ENCODE results near the gene MED29. TPM values are rescaled to one million over a fixed set of nuclear protein-coding genes. Genes with fewer than 3 reads are reported as not detected.
A peak's percentile ranks its signal among the peaks of the same experiment; 100 is the strongest.

MED29 gene
- total RNA-seq, 1 experiment from 2014 or later, result 739 TPM

DNA sequence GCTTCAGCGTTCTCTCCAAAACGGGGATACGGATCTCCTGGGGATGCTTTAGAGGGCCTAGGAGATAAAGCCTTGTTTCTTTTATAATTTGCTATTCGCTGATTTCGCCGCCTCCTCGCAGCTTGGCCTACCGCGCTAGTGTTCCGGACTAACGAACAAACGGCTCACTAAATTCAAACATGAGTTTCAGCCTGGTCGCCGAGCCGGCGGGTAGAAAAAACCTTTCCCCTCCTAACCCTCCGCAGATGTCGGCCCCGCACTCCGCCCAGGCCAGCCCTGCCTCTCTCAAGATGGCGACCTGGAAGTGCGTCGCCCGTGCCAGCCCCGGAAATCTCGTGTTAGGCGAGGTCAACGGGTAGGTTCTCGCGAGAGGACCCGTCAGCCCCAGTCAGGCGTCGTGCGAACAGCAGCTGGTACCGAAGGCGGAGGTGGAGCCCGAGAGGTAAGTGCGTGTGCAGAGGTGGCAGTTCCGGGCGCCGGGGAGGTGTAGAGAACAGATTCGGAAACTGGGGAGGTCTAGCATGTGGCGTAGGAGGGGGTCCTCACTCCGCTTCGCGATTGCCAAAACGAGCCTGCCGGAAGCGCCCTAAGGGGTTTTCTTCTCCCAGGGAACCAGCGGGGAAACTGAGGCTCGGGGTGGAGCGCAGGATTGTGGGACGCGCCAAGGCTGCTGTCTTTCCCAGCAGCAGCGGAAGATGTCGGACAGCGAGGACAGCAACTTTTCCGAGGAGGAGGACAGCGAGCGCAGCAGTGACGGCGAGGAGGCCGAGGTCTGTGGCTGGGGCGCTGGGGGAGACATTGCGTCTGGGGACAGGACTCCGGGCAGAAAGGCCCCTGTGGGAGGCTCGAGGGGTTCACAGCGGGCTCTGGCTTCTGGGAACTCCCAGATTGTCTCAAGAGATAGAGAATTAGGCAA is 54.3 kb downstream of the MED29 start, which contains the start of gene SUPT5H:
SUPT5H (plus strand) TSS at position 387 of the 916 bp plus-strand sequence; CDS start at position 696, 309 bp downstream.
- ChIA-PET CTCF (interaction anchor here (0.6 to 4.6 kb wide), 15 partner anchors 10 to 181 kb away, joined by 3 to 36 read pairs (median 5); partner anchors contain the start of genes DLL3, EID2B and RPS16), POLR2A (interaction anchor here (0.5 to 9.0 kb wide), 36 partner anchors 12 to 447 kb away, joined by 3 to 254 read pairs (median 6); partner anchors contain the start of genes DLL3, EID2B, FBL and MED29)
- no peaks in the 10 kb centered on the region for H3K27me3 ChIP-seq (ENCODE audit: control insufficient read depth, insufficient read depth, low read length)
- ATAC-seq, result peak; percentile 94
- peak; percentile 100 for DNase-seq (ENCODE audit: low read depth, low spot score)
- TF ChIP-seq SIN3A (IDR thresholded peaks at IDR 0.05; ENCODE audit: borderline replicate concordance, insufficient read depth, low read depth, low read length), result no peak
- TF ChIP-seq POLR2AphosphoS5 (IDR thresholded peaks at IDR 0.05; ENCODE audit: low read depth, low read length), result no peak
- TF ChIP-seq, protein P1, sequence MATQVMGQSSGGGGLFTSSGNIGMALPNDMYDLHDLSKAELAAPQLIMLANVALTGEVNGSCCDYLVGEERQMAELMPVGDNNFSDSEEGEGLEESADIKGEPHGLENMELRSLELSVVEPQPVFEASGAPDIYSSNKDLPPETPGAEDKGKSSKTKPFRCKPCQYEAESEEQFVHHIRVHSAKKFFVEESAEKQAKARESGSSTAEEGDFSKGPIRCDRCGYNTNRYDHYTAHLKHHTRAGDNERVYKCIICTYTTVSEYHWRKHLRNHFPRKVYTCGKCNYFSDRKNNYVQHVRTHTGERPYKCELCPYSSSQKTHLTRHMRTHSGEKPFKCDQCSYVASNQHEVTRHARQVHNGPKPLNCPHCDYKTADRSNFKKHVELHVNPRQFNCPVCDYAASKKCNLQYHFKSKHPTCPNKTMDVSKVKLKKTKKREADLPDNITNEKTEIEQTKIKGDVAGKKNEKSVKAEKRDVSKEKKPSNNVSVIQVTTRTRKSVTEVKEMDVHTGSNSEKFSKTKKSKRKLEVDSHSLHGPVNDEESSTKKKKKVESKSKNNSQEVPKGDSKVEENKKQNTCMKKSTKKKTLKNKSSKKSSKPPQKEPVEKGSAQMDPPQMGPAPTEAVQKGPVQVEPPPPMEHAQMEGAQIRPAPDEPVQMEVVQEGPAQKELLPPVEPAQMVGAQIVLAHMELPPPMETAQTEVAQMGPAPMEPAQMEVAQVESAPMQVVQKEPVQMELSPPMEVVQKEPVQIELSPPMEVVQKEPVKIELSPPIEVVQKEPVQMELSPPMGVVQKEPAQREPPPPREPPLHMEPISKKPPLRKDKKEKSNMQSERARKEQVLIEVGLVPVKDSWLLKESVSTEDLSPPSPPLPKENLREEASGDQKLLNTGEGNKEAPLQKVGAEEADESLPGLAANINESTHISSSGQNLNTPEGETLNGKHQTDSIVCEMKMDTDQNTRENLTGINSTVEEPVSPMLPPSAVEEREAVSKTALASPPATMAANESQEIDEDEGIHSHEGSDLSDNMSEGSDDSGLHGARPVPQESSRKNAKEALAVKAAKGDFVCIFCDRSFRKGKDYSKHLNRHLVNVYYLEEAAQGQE (IDR thresholded peaks at IDR 0.05; ENCODE audit: insufficient read depth in 1 of 2, low read depth in 2 of 2, low read length in 1 of 2), result no peak
- no peak for TF ChIP-seq TCF7L2 (IDR thresholded peaks at IDR 0.05; ENCODE audit: low read depth, low read length)
- peaks cover 13% of the 10 kb centered on the region for H3K36me3 ChIP-seq (ENCODE audit: control insufficient read depth, insufficient read depth, low read length)
- intact Hi-C loops (cut with micrococcal nuclease; ENCODE audit: unreplicated experiment) (no loop called here), in situ Hi-C loops (cut with HindIII; ENCODE audit: low pct_unique_long_range_greater_than_20kb, low sequenced_read_pairs) (no loop called here)
- H3K4me3 ChIP-seq (ENCODE audit: low read depth in 2 of 2, low read length in 2 of 2), result peak within 1 kb of the TSS; percentile 34 to 56
- no peaks in the 10 kb centered on the region for H3K9me3 ChIP-seq (ENCODE audit: control insufficient read depth, insufficient read depth, low read depth, low read length)
- H3K27ac ChIP-seq (ENCODE audit: low read length), result peak within 1 kb of the TSS; percentile 85
- peaks cover 32% of the 10 kb centered on the region for H3K4me1 ChIP-seq (ENCODE audit: control insufficient read depth, insufficient read depth, low read length)
- TSS peak; percentile 91 for BruUV-seq (replicated peaks)

DNA sequence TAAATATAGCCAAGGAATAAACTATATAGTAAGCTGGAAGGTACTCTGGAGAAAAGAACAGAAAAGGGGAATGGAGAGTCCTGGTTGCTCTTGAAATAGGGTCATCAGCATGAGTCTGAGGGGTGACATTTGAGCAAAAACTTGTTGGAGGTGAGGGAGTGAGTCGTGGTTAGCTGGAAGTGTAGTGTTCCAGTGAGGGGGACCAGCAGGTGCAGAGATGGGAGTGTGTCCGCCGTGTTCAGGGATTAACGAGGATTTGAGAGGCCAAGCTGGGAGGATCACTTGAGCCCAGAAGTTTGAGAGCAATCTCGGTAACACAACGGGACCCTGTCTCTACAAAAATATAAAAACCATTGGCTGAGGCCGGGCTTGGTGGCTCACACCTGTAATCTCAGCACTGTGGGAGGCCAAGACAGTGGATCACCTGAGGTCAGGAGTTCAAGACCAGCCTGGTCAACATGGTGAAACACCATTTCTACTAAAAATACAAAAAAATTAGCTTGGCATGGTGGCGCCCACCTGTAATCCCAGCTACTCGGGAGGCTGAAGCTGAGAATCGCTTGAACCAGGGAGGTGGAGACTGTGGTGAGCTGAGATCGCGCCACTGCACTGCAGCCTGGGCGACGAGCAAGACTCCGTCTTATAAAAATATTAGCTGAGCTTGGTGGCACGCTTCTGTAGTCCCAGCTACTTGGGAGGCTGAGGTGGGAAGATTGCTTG is 55.3 kb downstream of the MED29 start:
- TF ChIP-seq POLR2AphosphoS5 (IDR thresholded peaks at IDR 0.05; ENCODE audit: low read depth, low read length), result no peak
- no peak for TF ChIP-seq SIN3A (IDR thresholded peaks at IDR 0.05; ENCODE audit: borderline replicate concordance, insufficient read depth, low read depth, low read length)
- TF ChIP-seq, protein P2, sequence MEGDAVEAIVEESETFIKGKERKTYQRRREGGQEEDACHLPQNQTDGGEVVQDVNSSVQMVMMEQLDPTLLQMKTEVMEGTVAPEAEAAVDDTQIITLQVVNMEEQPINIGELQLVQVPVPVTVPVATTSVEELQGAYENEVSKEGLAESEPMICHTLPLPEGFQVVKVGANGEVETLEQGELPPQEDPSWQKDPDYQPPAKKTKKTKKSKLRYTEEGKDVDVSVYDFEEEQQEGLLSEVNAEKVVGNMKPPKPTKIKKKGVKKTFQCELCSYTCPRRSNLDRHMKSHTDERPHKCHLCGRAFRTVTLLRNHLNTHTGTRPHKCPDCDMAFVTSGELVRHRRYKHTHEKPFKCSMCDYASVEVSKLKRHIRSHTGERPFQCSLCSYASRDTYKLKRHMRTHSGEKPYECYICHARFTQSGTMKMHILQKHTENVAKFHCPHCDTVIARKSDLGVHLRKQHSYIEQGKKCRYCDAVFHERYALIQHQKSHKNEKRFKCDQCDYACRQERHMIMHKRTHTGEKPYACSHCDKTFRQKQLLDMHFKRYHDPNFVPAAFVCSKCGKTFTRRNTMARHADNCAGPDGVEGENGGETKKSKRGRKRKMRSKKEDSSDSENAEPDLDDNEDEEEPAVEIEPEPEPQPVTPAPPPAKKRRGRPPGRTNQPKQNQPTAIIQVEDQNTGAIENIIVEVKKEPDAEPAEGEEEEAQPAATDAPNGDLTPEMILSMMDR (IDR thresholded peaks at IDR 0.05), result no peak
- TF ChIP-seq, protein P1 (IDR thresholded peaks at IDR 0.05; ENCODE audit: insufficient read depth in 1 of 2, low read depth in 2 of 2, low read length in 1 of 2), result no peak
- no peak for TF ChIP-seq TCF7L2 (IDR thresholded peaks at IDR 0.05; ENCODE audit: low read depth, low read length)
- in situ Hi-C loops (cut with HindIII; ENCODE audit: low pct_unique_long_range_greater_than_20kb, low sequenced_read_pairs), result no loop called here
- no TSS peak for BruUV-seq (replicated peaks)
- H3K4me3 ChIP-seq (ENCODE audit: low read depth in 2 of 2, low read length in 2 of 2), result peak overlapping the region; percentile 34 to 56
- H3K27ac ChIP-seq (ENCODE audit: low read length), result peak overlapping the region; percentile 85
- H3K36me3 ChIP-seq (ENCODE audit: control insufficient read depth, insufficient read depth, low read length), result peaks cover 18% of the 10 kb centered on the region
- H3K9me3 ChIP-seq (ENCODE audit: control insufficient read depth, insufficient read depth, low read depth, low read length), result no peaks in the 10 kb centered on the region
- intact Hi-C loops (cut with micrococcal nuclease; ENCODE audit: unreplicated experiment), result no loop called here
- H3K27me3 ChIP-seq (ENCODE audit: control insufficient read depth, insufficient read depth, low read length), result no peaks in the 10 kb centered on the region
- DNase-seq (ENCODE audit: low read depth, low spot score), result no peak
- no peak for ATAC-seq
- ChIA-PET CTCF (interaction anchor here (0.6 to 4.6 kb wide), 9 partner anchors 11 to 118 kb away, joined by 3 to 36 read pairs (median 4); partner anchors contain the start of genes EID2B, RPS16 and TIMM50), POLR2A (interaction anchor here (0.5 to 9.0 kb wide), 14 partner anchors 13 to 523 kb away, joined by 3 to 254 read pairs (median 4); partner anchors contain the start of genes MED29, RPS16 and TIMM50)
- peaks cover 31% of the 10 kb centered on the region for H3K4me1 ChIP-seq (ENCODE audit: control insufficient read depth, insufficient read depth, low read length)
